H1 (cell line): ENCODE data around the gene WASF1. TPM values are rescaled to one million over a fixed set of nuclear protein-coding genes. Genes with fewer than 3 reads are reported as not detected.

Experiments
- ATF2 ChIP-seq: IDR thresholded peaks from 2 replicates; pipeline ENCODE4 v1.6.1; 2012; ENCODE audit warnings: low read length, inconsistent platforms
- BCL11A ChIP-seq, 2 experiments: IDR thresholded peaks; one replicate each; pipeline ENCODE4 v1.6.1; 2011; ENCODE audit warnings: low read depth in 2 of 2, low read length in 2 of 2, mild to moderate bottlenecking in 2 of 2
- BRCA1 ChIP-seq: IDR thresholded peaks from 2 replicates; pipeline ENCODE4 v1.6.1; 2012; ENCODE audit warnings: low read depth, low read length, improper control_type of control experiment
- CREB1 ChIP-seq: IDR thresholded peaks from 2 replicates; pipeline ENCODE4 v1.6.1; 2012; ENCODE audit warnings: inconsistent platforms
- KDM1A ChIP-seq: fragments of 200-600, 300-600 bp; sonication (generic); IDR thresholded peaks from 2 replicates; pipeline ENCODE4 v1.7.1; 2016; ENCODE audit warnings: mild to moderate bottlenecking, low read length, borderline replicate concordance
- KDM4A ChIP-seq: IDR thresholded peaks from one replicate; pipeline ENCODE4 v1.7.1; 2012; ENCODE audit warnings: low read depth, mild to moderate bottlenecking, moderate library complexity, low read length, inconsistent platforms; ENCODE audit not compliant: severe bottlenecking
- NANOG ChIP-seq: IDR thresholded peaks from 2 replicates; pipeline ENCODE4 v1.6.1; 2011; ENCODE audit warnings: low read length, low read depth, mild to moderate bottlenecking, inconsistent platforms; ENCODE audit not compliant: insufficient read depth, poor library complexity, severe bottlenecking
- RXRA ChIP-seq: IDR thresholded peaks from 2 replicates; pipeline ENCODE4 v1.6.1; 2011; ENCODE audit warnings: low read depth, mild to moderate bottlenecking, low read length, moderate library complexity; ENCODE audit not compliant: insufficient read depth
- SAP30 ChIP-seq: fragments of 300-600 bp; sonication (generic); IDR thresholded peaks from 2 replicates; pipeline ENCODE4 v1.7.1; 2012; ENCODE audit warnings: low read length, moderate library complexity, mild to moderate bottlenecking, inconsistent platforms; ENCODE audit not compliant: insufficient read depth, insufficient replicate concordance
- polyA plus RNA-seq, 7 experiments: library from polyadenylated mRNA; depleted of rRNA in 3 of 7; stranded (reverse) in 5 of 7; unstranded in 2 of 7; fragments of >200 nt in 5 of 7; fragments of 200-250 nt in 2 of 7; gene quantifications; 1 replicate in 5 of 7; 2 replicates in 1 of 7; 4 replicates in 1 of 7; pipeline versions ENCODE4 v1.2.1 to v1.2.3, GENCODE V29; 2011 to 2013; ENCODE audit warnings: missing spikeins in 2 of 7, mixed read lengths in 2 of 7
- total RNA-seq: library from RNA; stranded (reverse); fragmentation: NEBNext Ultra II Directional; extraction: Animal tissue kit (Norgen Biotek cat#: 25700); gene quantifications from 2 replicates; pipeline ENCODE4 v1.2.1, GENCODE V29; 2021
- TF ChIP-seq, protein P1 (sequence below): fragments of 300-600 bp; sonication (generic); IDR thresholded peaks from 2 replicates; pipeline ENCODE4 v1.7.1; 2012; ENCODE audit warnings: low read length, moderate library complexity, mild to moderate bottlenecking, inconsistent platforms; ENCODE audit not compliant: insufficient replicate concordance

Gene WASF1
- total and polyA plus RNA-seq, 2 of the 8 experiments (the other 6 are each of a cell fraction or from before 2014, with no cell fraction given): 37.6 to 39.9 TPM

DNA sequence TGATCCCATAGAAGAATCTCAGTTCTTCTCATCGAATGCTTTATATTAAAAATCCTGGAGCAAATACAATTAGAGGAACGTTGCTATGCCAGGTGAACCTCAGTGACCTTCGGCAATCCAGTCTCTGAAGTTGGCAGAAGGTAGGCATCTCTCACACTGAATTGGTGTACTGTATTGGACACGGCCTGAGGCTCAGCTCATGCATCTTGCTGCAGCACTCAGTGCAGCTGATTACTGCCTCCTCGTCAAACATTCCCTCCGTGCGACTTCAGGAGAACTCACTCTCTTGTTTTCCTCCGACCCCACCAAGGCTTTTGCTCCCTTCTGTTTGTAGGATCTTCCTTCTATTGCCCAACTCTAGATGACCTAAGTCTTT lies 110.9 kb downstream of the WASF1 start (continued):
- TF ChIP-seq, protein P1, sequence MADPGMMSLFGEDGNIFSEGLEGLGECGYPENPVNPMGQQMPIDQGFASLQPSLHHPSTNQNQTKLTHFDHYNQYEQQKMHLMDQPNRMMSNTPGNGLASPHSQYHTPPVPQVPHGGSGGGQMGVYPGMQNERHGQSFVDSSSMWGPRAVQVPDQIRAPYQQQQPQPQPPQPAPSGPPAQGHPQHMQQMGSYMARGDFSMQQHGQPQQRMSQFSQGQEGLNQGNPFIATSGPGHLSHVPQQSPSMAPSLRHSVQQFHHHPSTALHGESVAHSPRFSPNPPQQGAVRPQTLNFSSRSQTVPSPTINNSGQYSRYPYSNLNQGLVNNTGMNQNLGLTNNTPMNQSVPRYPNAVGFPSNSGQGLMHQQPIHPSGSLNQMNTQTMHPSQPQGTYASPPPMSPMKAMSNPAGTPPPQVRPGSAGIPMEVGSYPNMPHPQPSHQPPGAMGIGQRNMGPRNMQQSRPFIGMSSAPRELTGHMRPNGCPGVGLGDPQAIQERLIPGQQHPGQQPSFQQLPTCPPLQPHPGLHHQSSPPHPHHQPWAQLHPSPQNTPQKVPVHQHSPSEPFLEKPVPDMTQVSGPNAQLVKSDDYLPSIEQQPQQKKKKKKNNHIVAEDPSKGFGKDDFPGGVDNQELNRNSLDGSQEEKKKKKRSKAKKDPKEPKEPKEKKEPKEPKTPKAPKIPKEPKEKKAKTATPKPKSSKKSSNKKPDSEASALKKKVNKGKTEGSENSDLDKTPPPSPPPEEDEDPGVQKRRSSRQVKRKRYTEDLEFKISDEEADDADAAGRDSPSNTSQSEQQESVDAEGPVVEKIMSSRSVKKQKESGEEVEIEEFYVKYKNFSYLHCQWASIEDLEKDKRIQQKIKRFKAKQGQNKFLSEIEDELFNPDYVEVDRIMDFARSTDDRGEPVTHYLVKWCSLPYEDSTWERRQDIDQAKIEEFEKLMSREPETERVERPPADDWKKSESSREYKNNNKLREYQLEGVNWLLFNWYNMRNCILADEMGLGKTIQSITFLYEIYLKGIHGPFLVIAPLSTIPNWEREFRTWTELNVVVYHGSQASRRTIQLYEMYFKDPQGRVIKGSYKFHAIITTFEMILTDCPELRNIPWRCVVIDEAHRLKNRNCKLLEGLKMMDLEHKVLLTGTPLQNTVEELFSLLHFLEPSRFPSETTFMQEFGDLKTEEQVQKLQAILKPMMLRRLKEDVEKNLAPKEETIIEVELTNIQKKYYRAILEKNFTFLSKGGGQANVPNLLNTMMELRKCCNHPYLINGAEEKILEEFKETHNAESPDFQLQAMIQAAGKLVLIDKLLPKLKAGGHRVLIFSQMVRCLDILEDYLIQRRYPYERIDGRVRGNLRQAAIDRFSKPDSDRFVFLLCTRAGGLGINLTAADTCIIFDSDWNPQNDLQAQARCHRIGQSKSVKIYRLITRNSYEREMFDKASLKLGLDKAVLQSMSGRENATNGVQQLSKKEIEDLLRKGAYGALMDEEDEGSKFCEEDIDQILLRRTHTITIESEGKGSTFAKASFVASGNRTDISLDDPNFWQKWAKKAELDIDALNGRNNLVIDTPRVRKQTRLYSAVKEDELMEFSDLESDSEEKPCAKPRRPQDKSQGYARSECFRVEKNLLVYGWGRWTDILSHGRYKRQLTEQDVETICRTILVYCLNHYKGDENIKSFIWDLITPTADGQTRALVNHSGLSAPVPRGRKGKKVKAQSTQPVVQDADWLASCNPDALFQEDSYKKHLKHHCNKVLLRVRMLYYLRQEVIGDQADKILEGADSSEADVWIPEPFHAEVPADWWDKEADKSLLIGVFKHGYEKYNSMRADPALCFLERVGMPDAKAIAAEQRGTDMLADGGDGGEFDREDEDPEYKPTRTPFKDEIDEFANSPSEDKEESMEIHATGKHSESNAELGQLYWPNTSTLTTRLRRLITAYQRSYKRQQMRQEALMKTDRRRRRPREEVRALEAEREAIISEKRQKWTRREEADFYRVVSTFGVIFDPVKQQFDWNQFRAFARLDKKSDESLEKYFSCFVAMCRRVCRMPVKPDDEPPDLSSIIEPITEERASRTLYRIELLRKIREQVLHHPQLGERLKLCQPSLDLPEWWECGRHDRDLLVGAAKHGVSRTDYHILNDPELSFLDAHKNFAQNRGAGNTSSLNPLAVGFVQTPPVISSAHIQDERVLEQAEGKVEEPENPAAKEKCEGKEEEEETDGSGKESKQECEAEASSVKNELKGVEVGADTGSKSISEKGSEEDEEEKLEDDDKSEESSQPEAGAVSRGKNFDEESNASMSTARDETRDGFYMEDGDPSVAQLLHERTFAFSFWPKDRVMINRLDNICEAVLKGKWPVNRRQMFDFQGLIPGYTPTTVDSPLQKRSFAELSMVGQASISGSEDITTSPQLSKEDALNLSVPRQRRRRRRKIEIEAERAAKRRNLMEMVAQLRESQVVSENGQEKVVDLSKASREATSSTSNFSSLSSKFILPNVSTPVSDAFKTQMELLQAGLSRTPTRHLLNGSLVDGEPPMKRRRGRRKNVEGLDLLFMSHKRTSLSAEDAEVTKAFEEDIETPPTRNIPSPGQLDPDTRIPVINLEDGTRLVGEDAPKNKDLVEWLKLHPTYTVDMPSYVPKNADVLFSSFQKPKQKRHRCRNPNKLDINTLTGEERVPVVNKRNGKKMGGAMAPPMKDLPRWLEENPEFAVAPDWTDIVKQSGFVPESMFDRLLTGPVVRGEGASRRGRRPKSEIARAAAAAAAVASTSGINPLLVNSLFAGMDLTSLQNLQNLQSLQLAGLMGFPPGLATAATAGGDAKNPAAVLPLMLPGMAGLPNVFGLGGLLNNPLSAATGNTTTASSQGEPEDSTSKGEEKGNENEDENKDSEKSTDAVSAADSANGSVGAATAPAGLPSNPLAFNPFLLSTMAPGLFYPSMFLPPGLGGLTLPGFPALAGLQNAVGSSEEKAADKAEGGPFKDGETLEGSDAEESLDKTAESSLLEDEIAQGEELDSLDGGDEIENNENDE: no peak
- no peak for TF ChIP-seq KDM1A
- no peak for TF ChIP-seq NANOG
- TF ChIP-seq SAP30: no peak
- TF ChIP-seq RXRA: no peak
- TF ChIP-seq BCL11A (IDR thresholded peaks at IDR 0.05; ENCODE audit: low read depth in 2 of 2, low read length in 2 of 2): no peak
- TF ChIP-seq BRCA1: no peak
- no peak for TF ChIP-seq KDM4A
- no peak for TF ChIP-seq ATF2
- no peak for TF ChIP-seq CREB1
